ENCODE results near the gene STXBP3.

GRCh38 chr1:108717774-108718316 lies 28.6 kb upstream of the STXBP3 start:
- TF ChIP-seq CTCF (IDR thresholded peaks at IDR 0.05; ENCODE audit: borderline replicate concordance, extremely low read depth, low read length, poor library complexity, severe bottlenecking) (no peak), EZH2 (IDR thresholded peaks at IDR 0.05; ENCODE audit: borderline replicate concordance, low read depth, low read length, severe bottlenecking) (no peak)
